ENCODE data around the gene SMURF2. TPM values are rescaled to one million over a fixed set of nuclear protein-coding genes. Genes with fewer than 3 reads are reported as not detected.
"Not testable (repeated sequence)": the region's sequence is repeated elsewhere in the genome, so short reads cannot be mapped to it uniquely, and the experiment has no call there.

Gene SMURF2
- polyA plus RNA-seq, 1 donor: 19.8 TPM

GRCh38 chr17:64632194-64632593, 29.9 kb downstream of the SMURF2 start:
- DNase-seq (ENCODE audit: low read depth): no peak

- DNase-seq (ENCODE audit: low read depth): no peak
These were observed 31.5 kb downstream of the SMURF2 start for GRCh38 chr17:64630309-64631223.

GRCh38 chr17:64628641-64629040, 33.5 kb downstream of the SMURF2 start:
- no peak for DNase-seq (ENCODE audit: low read depth)

GRCh38 chr17:64627797-64628196, 34.3 kb downstream of the SMURF2 start:
- no peak for DNase-seq (ENCODE audit: low read depth)

- DNase-seq (ENCODE audit: low read depth): no peak
These were observed 35.3 kb downstream of the SMURF2 start for GRCh38 chr17:64626827-64627226.

GRCh38 chr17:64625541-64625940, 36.6 kb downstream of the SMURF2 start:
- no peak for DNase-seq (ENCODE audit: low read depth)

GRCh38 chr17:64622931-64623654, 39.0 kb downstream of the SMURF2 start:
- DNase-seq (ENCODE audit: low read depth): no peak

- DNase-seq (ENCODE audit: low read depth): no peak
These were observed 40.3 kb downstream of the SMURF2 start for GRCh38 chr17:64621772-64622171.

- no peak for DNase-seq (ENCODE audit: low read depth)
These were observed 43.3 kb downstream of the SMURF2 start for GRCh38 chr17:64618848-64619247.

GRCh38 chr17:64617125-64617780, 44.9 kb downstream of the SMURF2 start:
- no peak for DNase-seq (ENCODE audit: low read depth)

- no peak for DNase-seq (ENCODE audit: low read depth)
These were observed 47.0 kb downstream of the SMURF2 start for GRCh38 chr17:64615028-64615677.

- DNase-seq (ENCODE audit: low read depth): no peak
These were observed 47.7 kb downstream of the SMURF2 start for GRCh38 chr17:64614266-64615027.

GRCh38 chr17:64611369-64611768, 50.7 kb downstream of the SMURF2 start:
- DNase-seq (ENCODE audit: low read depth): no peak

- not testable (repeated sequence) for DNase-seq (ENCODE audit: low read depth)
These were observed 51.9 kb downstream of the SMURF2 start for GRCh38 chr17:64610244-64610643.

- no peak for DNase-seq (ENCODE audit: low read depth)
These were observed 53.5 kb downstream of the SMURF2 start for GRCh38 chr17:64608571-64608981.

GRCh38 chr17:64607862-64608565, 54.1 kb downstream of the SMURF2 start:
- no peak for DNase-seq (ENCODE audit: low read depth)

GRCh38 chr17:64604532-64604931, 57.6 kb downstream of the SMURF2 start:
- not testable (repeated sequence) for DNase-seq (ENCODE audit: low read depth)

GRCh38 chr17:64603987-64604386, 58.1 kb downstream of the SMURF2 start:
- DNase-seq (ENCODE audit: low read depth): no peak

- no peak for DNase-seq (ENCODE audit: low read depth)
These were observed 62.3 kb downstream of the SMURF2 start for GRCh38 chr17:64599827-64600226.

GRCh38 chr17:64599187-64599676, 62.9 kb downstream of the SMURF2 start:
- no peak for DNase-seq (ENCODE audit: low read depth)

All from forelimb muscle (tissue), 1 donor.